ENCODE data around the gene DRGX.

DRGX gene

DNA sequence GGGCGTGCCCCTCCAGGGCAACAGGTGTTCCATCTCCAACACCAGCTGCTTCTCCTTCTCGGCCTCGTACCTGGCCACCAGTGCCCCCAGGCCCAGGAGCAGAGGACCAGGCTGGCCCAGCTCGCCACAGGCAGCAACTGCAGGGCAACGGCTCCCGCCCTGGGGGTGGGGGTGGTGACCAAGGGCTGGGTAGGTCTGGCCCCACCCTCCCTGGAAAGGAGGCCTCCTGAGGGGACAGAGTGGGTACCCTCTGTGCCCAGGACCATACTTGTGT, 22.1 kb upstream of the DRGX start:
- DNase-seq (ENCODE audit: low read depth, low spot score), result no peak
- CTCF ChIA-PET, result interaction anchor here (3.1 kb wide), 1 partner anchor 10 kb away, joined by 13 read pairs; no protein-coding TSS in a partner anchor
- TF ChIP-seq, protein P1, sequence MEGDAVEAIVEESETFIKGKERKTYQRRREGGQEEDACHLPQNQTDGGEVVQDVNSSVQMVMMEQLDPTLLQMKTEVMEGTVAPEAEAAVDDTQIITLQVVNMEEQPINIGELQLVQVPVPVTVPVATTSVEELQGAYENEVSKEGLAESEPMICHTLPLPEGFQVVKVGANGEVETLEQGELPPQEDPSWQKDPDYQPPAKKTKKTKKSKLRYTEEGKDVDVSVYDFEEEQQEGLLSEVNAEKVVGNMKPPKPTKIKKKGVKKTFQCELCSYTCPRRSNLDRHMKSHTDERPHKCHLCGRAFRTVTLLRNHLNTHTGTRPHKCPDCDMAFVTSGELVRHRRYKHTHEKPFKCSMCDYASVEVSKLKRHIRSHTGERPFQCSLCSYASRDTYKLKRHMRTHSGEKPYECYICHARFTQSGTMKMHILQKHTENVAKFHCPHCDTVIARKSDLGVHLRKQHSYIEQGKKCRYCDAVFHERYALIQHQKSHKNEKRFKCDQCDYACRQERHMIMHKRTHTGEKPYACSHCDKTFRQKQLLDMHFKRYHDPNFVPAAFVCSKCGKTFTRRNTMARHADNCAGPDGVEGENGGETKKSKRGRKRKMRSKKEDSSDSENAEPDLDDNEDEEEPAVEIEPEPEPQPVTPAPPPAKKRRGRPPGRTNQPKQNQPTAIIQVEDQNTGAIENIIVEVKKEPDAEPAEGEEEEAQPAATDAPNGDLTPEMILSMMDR (IDR thresholded peaks at IDR 0.05; ENCODE audit: insufficient read depth, low read length, missing control alignments), result no peak
- H3K4me3 ChIP-seq (ENCODE audit: low read depth, low read length), result no peak overlapping the region
- POLR2A ChIA-PET, result no interaction called here

DNA sequence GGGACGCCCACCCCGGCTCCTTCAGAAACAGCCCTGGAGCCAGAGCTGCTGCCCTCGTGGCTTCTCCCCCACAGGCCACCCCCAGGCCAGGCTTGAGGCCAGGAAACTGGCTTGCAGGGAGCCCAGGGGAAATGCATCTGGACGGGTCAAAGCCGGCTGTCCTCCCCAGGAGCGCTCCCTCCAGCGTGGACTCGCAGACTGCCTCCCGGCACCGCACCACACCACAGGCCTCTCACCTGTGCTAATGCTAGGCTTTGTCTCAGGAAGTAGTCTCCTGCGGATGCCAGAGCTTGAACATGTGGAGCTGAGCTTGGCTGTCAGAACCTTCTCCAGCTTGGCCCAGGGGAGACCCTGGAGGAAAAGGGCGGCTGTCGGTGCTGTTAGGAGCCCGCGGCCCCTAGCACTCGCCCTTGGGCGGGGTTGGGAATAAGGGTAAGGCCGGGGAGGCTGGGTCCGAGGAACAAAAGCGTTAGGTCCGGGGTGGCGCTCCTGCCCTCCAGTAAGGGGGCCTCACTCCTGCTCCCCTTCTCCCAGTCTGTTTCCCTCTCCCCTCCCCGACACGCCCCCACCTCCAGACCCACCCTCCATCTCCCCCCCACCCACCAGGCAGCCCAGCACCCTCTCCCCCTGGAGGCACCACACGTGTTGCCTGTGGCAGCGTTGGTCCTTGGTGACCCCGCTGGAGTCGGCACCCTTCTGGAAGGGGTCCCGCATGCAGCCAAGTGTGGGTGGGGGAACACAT, 21.6 kb upstream of the DRGX start:
- POLR2A ChIA-PET, result no interaction called here
- CTCF ChIA-PET, result interaction anchor here (2.4 to 3.1 kb wide), 2 partner anchors 10 kb away, joined by 8 to 13 read pairs; no protein-coding TSS in a partner anchor

DNA sequence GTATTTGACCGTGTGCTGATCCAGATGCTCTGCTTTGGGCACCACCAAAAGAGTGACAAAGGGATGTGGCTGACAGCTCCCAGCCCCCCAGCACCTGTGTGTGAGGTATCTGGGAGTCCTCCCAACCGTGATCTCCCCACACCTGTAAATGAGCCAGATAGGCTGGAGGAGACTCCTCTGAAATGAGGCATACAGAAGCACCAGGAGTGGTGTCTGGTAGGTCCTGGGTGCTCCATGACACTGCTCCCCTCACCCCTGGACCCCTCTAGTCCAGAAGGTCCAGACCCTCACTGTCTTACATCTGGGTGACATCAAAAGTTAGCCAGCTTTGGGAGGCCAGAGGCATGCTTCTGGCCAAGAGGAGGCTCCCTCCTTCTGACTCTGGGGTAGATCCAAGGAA, 20.0 kb upstream of the DRGX start:
- TF ChIP-seq, protein P1 (IDR thresholded peaks at IDR 0.05; ENCODE audit: insufficient read depth, low read length, missing control alignments), result no peak
- DNase-seq (ENCODE audit: low read depth, low spot score), result no peak
- CTCF ChIA-PET, result interaction anchor here (1.1 to 2.4 kb wide), 3 partner anchors 8 to 104 kb away, joined by 3 to 8 read pairs (median 7); no protein-coding TSS in a partner anchor
- no peak overlapping the region for H3K4me3 ChIP-seq (ENCODE audit: low read depth, low read length)
- POLR2A ChIA-PET, result no interaction called here

More for the DNA sequence above, 21.6 kb upstream of the DRGX start:
- no peak overlapping the region for H3K4me3 ChIP-seq (ENCODE audit: low read depth, low read length)
- TF ChIP-seq, protein P1 (IDR thresholded peaks at IDR 0.05; ENCODE audit: insufficient read depth, low read length, missing control alignments), result no peak
- DNase-seq (ENCODE audit: low read depth, low spot score), result no peak

DNA sequence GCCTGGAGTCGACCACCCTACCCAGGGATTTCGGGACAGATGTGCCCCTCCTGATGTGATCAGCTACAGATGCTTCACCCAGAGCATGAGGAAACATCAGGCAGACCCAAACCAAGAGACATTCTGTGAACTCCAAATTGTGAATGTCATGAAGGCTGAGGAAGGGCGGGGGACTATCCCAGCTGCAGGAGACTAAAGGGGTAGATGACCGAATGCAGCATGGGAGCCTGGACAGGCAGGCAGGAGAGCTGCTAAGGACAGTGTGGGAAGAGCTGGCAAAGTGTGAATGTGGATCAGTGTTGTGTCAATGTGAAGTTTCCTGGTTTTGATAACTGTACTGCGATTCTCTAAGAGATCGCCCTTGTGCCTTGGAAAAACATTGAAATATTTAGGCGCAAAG, 19.2 kb upstream of the DRGX start:
- TF ChIP-seq, protein P1 (IDR thresholded peaks at IDR 0.05; ENCODE audit: insufficient read depth, low read length, missing control alignments), result no peak
- no peak overlapping the region for H3K4me3 ChIP-seq (ENCODE audit: low read depth, low read length)
- DNase-seq (ENCODE audit: low read depth, low spot score), result no peak
- CTCF ChIA-PET, result interaction anchor here (1.1 to 2.4 kb wide), 4 partner anchors 8 to 104 kb away, joined by 3 to 8 read pairs (median 5); no protein-coding TSS in a partner anchor
- POLR2A ChIA-PET, result no interaction called here

DNA sequence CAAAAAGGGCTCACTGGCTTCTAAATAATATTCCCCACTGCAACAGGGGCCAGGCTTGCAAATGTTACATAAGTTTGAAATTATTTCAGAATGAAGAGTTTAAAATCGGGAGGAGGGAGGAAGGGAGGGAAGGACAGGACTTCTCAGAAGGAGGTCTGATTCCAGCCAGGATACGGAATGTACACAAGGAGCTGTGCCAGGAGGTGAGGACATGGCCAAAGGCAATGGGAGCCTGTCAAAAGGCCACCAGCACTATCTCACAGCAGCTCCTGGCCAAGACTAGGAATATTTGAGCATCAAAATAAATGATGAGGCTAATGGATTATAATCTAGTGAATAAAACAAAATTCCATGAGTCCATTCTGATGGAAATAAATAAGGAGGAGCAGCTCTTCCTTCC, 18.6 kb upstream of the DRGX start:
- DNase-seq (ENCODE audit: low read depth, low spot score), result no peak
- ChIA-PET CTCF (interaction anchor here (1.1 to 1.6 kb wide), 3 partner anchors 12 to 105 kb away, joined by 3 to 7 read pairs (median 3); no protein-coding TSS in a partner anchor), POLR2A (no interaction called here)
- H3K4me3 ChIP-seq (ENCODE audit: low read depth, low read length), result no peak overlapping the region
- TF ChIP-seq, protein P1 (IDR thresholded peaks at IDR 0.05; ENCODE audit: insufficient read depth, low read length, missing control alignments), result no peak

DNA sequence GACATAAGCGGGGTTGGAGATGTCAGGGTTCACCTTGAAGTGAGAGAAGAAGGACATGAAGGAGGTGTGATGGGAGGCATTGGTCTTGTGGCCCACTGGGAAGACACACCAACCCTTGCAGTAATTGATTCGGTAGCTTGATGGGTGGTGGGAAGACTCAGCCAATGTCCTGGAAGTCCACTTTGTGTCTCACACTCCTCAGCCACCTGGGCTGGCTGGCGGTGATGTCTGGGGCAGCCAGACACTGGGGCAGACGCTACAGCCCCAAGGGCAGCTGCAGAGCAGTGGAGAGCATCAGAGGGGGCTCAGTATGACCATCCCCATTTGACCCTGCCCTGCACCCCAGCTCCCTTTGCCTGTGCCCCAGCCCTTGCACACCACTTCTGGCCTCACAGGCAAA, 16.7 kb upstream of the DRGX start:
- ChIA-PET POLR2A (no interaction called here), CTCF (interaction anchor here (0.7 to 2.6 kb wide), 6 partner anchors 9 to 362 kb away, joined by 3 to 40 read pairs (median 4); no protein-coding TSS in a partner anchor)
- H3K4me3 ChIP-seq (ENCODE audit: low read depth, low read length), result no peak overlapping the region
- DNase-seq (ENCODE audit: low read depth, low spot score), result no peak
- TF ChIP-seq, protein P1 (IDR thresholded peaks at IDR 0.05; ENCODE audit: insufficient read depth, low read length, missing control alignments), result no peak
